ENCODE measurements around the gene RAB35. TPM values are rescaled to one million over a fixed set of nuclear protein-coding genes. Genes with fewer than 3 reads are reported as not detected.
A peak's percentile ranks its signal among the peaks of the same experiment; 100 is the strongest.
"Not testable (repeated sequence)": the region's sequence is repeated elsewhere in the genome, so short reads cannot be mapped to it uniquely, and the experiment has no call there.

The RAB35 gene
- total RNA-seq, 2 experiments from 2014 or later: 53.8 to 54.3 TPM

- Mint-ChIP-seq H3K4me3 (no peak overlapping the region), H3K9me3 (peaks cover 3% of the 10 kb centered on the region), H3K36me3 (peaks cover 46% of the 10 kb centered on the region), H3K27ac (no peak overlapping the region), H3K27me3 (no peaks in the 10 kb centered on the region), H3K4me1 (peaks cover 25% of the 10 kb centered on the region)
- no peak for DNase-seq
Observed at GRCh38 chr12:120049426-120049825, 67.1 kb downstream of the RAB35 start.

GRCh38 chr12:120048263-120048662 is 68.3 kb downstream of the RAB35 start:
- DNase-seq: no peak
- Mint-ChIP-seq H3K27me3 (no peaks in the 10 kb centered on the region), H3K36me3 (peaks cover 53% of the 10 kb centered on the region), H3K9me3 (peaks cover 6% of the 10 kb centered on the region), H3K4me3 (no peak overlapping the region), H3K27ac (peak overlapping the region; percentile 35), H3K4me1 (peaks cover 27% of the 10 kb centered on the region)

GRCh38 chr12:120047072-120047471 is 69.5 kb downstream of the RAB35 start:
- no peak overlapping the region for H3K27ac Mint-ChIP-seq
- no peaks in the 10 kb centered on the region for H3K27me3 Mint-ChIP-seq
- peaks cover 54% of the 10 kb centered on the region for H3K36me3 Mint-ChIP-seq
- H3K4me3 Mint-ChIP-seq: no peak overlapping the region
- peaks cover 6% of the 10 kb centered on the region for H3K9me3 Mint-ChIP-seq
- DNase-seq: no peak
- peaks cover 23% of the 10 kb centered on the region for H3K4me1 Mint-ChIP-seq

DNA sequence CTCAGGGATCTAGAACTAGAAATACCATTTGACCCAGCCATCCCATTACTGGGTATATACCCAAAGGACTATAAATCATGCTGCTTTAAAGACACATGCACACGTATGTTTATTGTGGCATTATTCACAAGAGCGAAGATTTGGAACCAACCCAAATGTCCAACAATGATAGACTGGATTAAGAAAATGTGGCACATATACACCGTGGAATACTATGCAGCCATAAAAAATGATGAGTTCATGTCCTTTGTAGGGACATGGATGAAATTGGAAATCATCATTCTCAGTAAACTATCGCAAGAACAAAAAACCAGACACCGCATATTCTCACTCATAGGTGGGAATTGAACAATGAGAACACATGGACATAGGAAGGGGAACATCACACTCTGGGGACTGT is 71.2 kb downstream of the RAB35 start:
- H3K27ac Mint-ChIP-seq, DNase-seq, H3K27me3 Mint-ChIP-seq, H3K9me3 Mint-ChIP-seq, H3K4me3 Mint-ChIP-seq: not testable (repeated sequence)
- Mint-ChIP-seq H3K36me3 (peaks cover 47% of the 10 kb centered on the region), H3K4me1 (peaks cover 30% of the 10 kb centered on the region)

Other genes starting within 250 kb of the RAB35 start
- 10 to 100 TPM; 41.8 to 42.4 TPM for gene CIT, start 239.4 kb downstream of the RAB35 start, total RNA-seq
- gene BICDL1, start 127.5 kb downstream of the RAB35 start, total RNA-seq: 10 to 100 TPM; 62.7 to 63.7 TPM
- gene GCN1, start 78.0 kb upstream of the RAB35 start, total RNA-seq: 100 to 1,000 TPM; 143 to 146 TPM
- gene RPLP0, start 84.4 kb upstream of the RAB35 start, total RNA-seq: 1,000 to 10,000 TPM; 3,852 to 4,173 TPM
- gene PXN, start 149.0 kb upstream of the RAB35 start, total RNA-seq: 10 to 100 TPM; 37.1 to 39.2 TPM
- gene RNU4-2, start 175.2 kb upstream of the RAB35 start, total RNA-seq: 1,000 to 10,000 TPM; 1,075 to 1,133 TPM
- gene RNU4-1, start 176.5 kb upstream of the RAB35 start, total RNA-seq: 100 to 1,000 TPM; 768 to 829 TPM
- gene SIRT4, start 185.6 kb upstream of the RAB35 start, total RNA-seq: 1 to 10 TPM; 1.9 to 2.1 TPM
- not detected for gene PLA2G1B, start 211.0 kb upstream of the RAB35 start, total RNA-seq